ENCODE measurements around the gene GYPA.

DNA sequence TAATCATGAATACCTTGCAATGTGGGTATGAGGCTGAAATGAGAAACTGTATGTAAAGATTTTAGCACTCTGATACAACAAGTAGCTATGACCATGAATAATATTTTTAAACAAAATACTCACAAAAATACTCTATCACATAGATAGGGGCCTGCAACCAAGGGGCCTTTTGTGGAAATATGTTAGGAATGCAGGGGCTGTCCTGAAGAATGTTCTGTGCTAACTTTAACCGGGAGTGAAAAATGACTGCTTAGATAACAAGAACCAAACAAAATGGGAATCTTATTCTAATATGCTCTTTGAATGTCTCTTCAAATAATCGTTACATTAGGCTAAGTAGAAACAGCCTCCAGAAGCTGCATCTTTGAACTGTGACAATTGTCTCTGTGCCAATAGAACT, 37.9 kb upstream of the GYPA start:
- TF ChIP-seq POLR2AphosphoS5 (IDR thresholded peaks at IDR 0.05; ENCODE audit: borderline replicate concordance, low read depth, low read length) (no peak), EZH2 (IDR thresholded peaks at IDR 0.05) (no peak), FOXP2 (optimal IDR thresholded peaks at IDR 0.05; ENCODE audit: control extremely low read depth, extremely low read length, insufficient read depth) (no peak)

All from SK-N-MC (cell line).